Panc1 (cell line): ENCODE measurements around the gene DPP4. TPM values are rescaled to one million over a fixed set of nuclear protein-coding genes. Genes with fewer than 3 reads are reported as not detected.

Source experiments
- ATAC-seq: fragments of 200-7000 bp; cut with Tn5 transposase; 2 replicates; pipeline ENCODE4 v1.9.1; 2020; ENCODE audit warnings: mild to moderate bottlenecking, moderate library complexity
- BruUV-seq: library from RNA; stranded (reverse); fragments of 400-500 nt; replicated peaks from 2 replicates; lab custom pipeline; 2021; lab: Mats Ljungman, UMichigan
- CTCF ChIA-PET: fragments of 300-600 bp; sonication (Branson Sonifier 250); formaldehyde crosslinking; loops from one replicate; lab custom pipeline; 2022; ENCODE audit warnings: antibody characterized with exemption; lab: Charles Lee
- POLR2A ChIA-PET: fragments of 300-600 bp; sonication (Branson Sonifier 250); formaldehyde crosslinking; loops from one replicate; lab custom pipeline; 2022; ENCODE audit warnings: antibody characterized with exemption; lab: Charles Lee
- DNase-seq: peaks from one replicate; pipeline ENCODE4 v3.0.0-alpha.2; 2010; ENCODE audit warnings: low read depth, low spot score
- H3K27ac ChIP-seq: 2 replicates; pipeline ENCODE4 v1.5.1; 2011; ENCODE audit warnings: mild to moderate bottlenecking, low read length, inconsistent platforms
- H3K27me3 ChIP-seq: fragments of 200-500 bp; sonication (Bioruptor generic); 2 replicates; pipeline ENCODE4 v1.6.0; 2014; ENCODE audit warnings: low read length, inconsistent platforms; ENCODE audit not compliant: control insufficient read depth, insufficient read depth
- H3K36me3 ChIP-seq: fragments of 200-500 bp; sonication (Bioruptor generic); 2 replicates; pipeline ENCODE4 v1.5.1; 2014; ENCODE audit warnings: inconsistent platforms, mild to moderate bottlenecking, low read length, moderate library complexity; ENCODE audit not compliant: control insufficient read depth, insufficient read depth
- H3K4me1 ChIP-seq: 2 replicates; pipeline ENCODE4 v1.5.1; 2011; ENCODE audit warnings: inconsistent platforms, mild to moderate bottlenecking, low read length, moderate library complexity; ENCODE audit not compliant: control insufficient read depth, insufficient read depth
- H3K4me3 ChIP-seq, 2 experiments: 2 replicates each; pipeline ENCODE4 v1.5.1; 2011 to 2012; ENCODE audit warnings: low read depth in 2 of 2, low read length in 2 of 2, mild to moderate bottlenecking in 2 of 2, inconsistent platforms in 1 of 2, moderate library complexity in 1 of 2
- H3K9me3 ChIP-seq: fragments of 200-500 bp; sonication (Bioruptor generic); 2 replicates; pipeline ENCODE4 v1.5.1; 2014; ENCODE audit warnings: low read depth, mild to moderate bottlenecking, inconsistent platforms, low read length, moderate library complexity; ENCODE audit not compliant: control insufficient read depth, insufficient read depth
- CTCF ChIP-seq: fragments of 450-650 bp; IDR thresholded peaks from 2 replicates; pipeline ENCODE4 v1.5.1; 2017; ENCODE audit warnings: mild to moderate bottlenecking
- POLR2AphosphoS5 ChIP-seq: IDR thresholded peaks from 2 replicates; pipeline ENCODE4 v1.6.1; 2012; ENCODE audit warnings: mild to moderate bottlenecking, low read depth, low read length, moderate library complexity
- REST ChIP-seq, 2 experiments: IDR thresholded peaks; 2 replicates each; pipeline ENCODE4 v1.6.1; 2011 to 2012; ENCODE audit warnings: low read depth in 2 of 2, control low read depth in 1 of 2, low read length in 1 of 2, mild to moderate bottlenecking in 1 of 2, moderate library complexity in 1 of 2; ENCODE audit not compliant: insufficient read depth in 1 of 2
- SIN3A ChIP-seq: IDR thresholded peaks from 2 replicates; pipeline ENCODE4 v1.6.1; 2012; ENCODE audit warnings: low read depth, mild to moderate bottlenecking, low read length, moderate library complexity, borderline replicate concordance; ENCODE audit not compliant: insufficient read depth
- TCF7L2 ChIP-seq: IDR thresholded peaks from 2 replicates; pipeline ENCODE4 v1.6.1; 2011; ENCODE audit warnings: mild to moderate bottlenecking, low read depth, low read length, inconsistent platforms
- in situ Hi-C: cut with HindIII; loops from 2 replicates; pipeline ENCODE4 v1.10.0; 2016; ENCODE audit warnings: low sequenced_read_pairs, low pct_unique_long_range_greater_than_20kb
- intact Hi-C: fragments of 100-400 bp; cut with micrococcal nuclease; formaldehyde crosslinking; loops from one replicate; pipeline ENCODE4 v1.10.0; 2022; ENCODE audit not compliant: unreplicated experiment
- total RNA-seq: library from RNA; stranded (reverse); gene quantifications from one replicate; pipeline ENCODE4 v1.2.1, GENCODE V29; 2021; ENCODE audit not compliant: unreplicated experiment

DPP4 gene
- total RNA-seq, 1 experiment from 2014 or later = 0.23 TPM

- CTCF ChIA-PET = no interaction called here
- Histone ChIP-seq H3K27ac (no peak overlapping the region), H3K36me3 (no peaks in the 10 kb centered on the region), H3K4me1 (no peaks in the 10 kb centered on the region), H3K4me3 (no peak overlapping the region), H3K27me3 (no peaks in the 10 kb centered on the region), H3K9me3 (no peaks in the 10 kb centered on the region)
- DNase-seq = no peak
- ATAC-seq = no peak
- in situ Hi-C loops = no loop called here
- BruUV-seq = no TSS peak
- POLR2A ChIA-PET = no interaction called here
- intact Hi-C loops = no loop called here
- TF ChIP-seq POLR2AphosphoS5 = no peak
- TF ChIP-seq CTCF = no peak
- TF ChIP-seq REST (IDR thresholded peaks at IDR 0.05; ENCODE audit: insufficient read depth in 1 of 2, low read depth in 2 of 2, low read length in 1 of 2) = no peak
- TF ChIP-seq SIN3A = no peak
- TF ChIP-seq TCF7L2 = no peak
Measured at GRCh38 chr2:161965994-161966393, 108.0 kb downstream of the DPP4 start.

- intact Hi-C loops (no loop called here), in situ Hi-C loops (no loop called here)
- POLR2A ChIA-PET = no interaction called here
- H3K27me3 ChIP-seq = no peaks in the 10 kb centered on the region
- no peaks in the 10 kb centered on the region for H3K9me3 ChIP-seq
- no TSS peak for BruUV-seq
- H3K4me1 ChIP-seq = no peaks in the 10 kb centered on the region
- H3K36me3 ChIP-seq = no peaks in the 10 kb centered on the region
- H3K4me3 ChIP-seq = no peak overlapping the region
- CTCF ChIA-PET = no interaction called here
- ATAC-seq = no peak
- no peak for TF ChIP-seq SIN3A
- no peak for TF ChIP-seq TCF7L2
- no peak for TF ChIP-seq REST (IDR thresholded peaks at IDR 0.05; ENCODE audit: insufficient read depth in 1 of 2, low read depth in 2 of 2, low read length in 1 of 2)
- TF ChIP-seq POLR2AphosphoS5 = no peak
- TF ChIP-seq CTCF = no peak
- DNase-seq = no peak
- H3K27ac ChIP-seq = no peak overlapping the region
Measured at GRCh38 chr2:161964160-161964559, 109.9 kb downstream of the DPP4 start.
